ENCODE measurements around the gene KLHL29.

The KLHL29 gene

GRCh38 chr2:23555944-23556343 is 171.0 kb downstream of the KLHL29 start:
- no peak for FAIRE-seq

DNA sequence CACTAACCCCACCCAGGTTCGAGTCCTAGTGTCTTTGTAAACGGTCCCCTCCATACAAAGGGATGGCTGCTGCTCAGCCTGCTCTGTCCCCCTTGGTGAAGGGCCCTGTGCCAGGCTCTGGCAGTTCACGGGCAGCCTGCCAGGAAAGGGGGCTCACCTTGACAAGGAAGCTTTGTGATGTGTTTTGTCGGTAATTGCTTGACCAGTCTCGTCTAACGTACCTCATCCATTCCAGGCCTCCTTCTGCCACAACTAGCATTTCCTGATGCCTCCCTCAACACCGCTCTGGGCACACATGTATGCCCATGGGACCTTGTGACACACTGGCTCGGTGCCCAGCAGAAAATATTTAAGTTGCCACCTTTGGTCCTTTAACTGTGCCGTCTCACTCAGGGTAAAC is 171.9 kb downstream of the KLHL29 start:
- FAIRE-seq, result no peak

GRCh38 chr2:23557455-23557854 is 172.5 kb downstream of the KLHL29 start:
- no peak for FAIRE-seq

DNA sequence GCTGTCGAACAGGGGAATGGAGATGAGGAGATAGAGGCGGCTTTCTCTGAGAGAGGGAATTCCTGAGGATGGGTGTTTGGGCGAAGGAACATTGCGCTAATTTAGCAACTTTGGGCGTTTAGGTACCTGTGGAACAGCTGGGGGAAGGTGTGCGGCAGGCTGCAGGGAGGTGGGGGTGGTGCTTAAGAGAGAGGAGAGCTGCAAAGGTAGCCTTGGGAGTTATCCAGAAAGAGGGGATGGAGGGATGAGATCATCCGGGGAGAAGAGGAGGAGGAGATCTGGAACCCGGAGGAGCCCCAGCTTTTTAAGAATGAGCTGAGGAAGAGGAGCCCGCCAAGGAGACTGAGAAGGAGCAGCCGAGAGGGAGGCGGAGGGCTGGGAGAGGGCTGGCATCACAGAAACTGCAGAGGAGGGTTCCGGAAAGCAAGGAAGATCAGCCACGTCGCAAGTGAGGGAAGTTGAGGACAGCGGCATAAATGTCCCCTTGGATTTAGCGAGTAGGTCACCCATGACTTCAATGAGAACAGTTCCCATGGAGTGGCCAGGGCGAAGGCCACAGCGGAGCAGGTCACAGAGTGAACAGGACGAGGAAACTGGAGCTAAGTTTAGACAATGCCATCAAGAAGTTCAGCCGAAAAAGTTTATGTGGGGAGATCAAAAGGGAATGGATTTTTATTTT is 174.7 kb downstream of the KLHL29 start:
- FAIRE-seq, result no peak

DNA sequence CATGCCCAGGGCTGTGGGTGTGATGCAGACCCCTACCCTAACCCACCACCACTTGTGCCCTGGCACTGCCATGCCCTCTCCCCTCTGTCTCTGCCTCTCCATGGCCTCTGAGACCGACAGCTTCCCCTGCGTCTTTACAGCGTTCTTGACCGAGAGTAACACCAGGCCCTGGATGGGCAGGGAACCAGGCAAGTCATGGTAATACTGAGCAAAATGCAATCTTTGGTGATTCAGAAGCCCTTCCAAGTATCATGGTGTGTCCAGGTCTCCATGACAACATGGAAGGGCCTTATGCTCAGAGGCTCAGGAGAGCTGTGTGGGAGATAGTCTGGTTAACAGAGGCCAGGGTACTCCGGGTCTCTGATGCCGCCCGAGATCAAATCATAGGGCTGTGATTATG is 176.1 kb downstream of the KLHL29 start:
- no peak for FAIRE-seq

DNA sequence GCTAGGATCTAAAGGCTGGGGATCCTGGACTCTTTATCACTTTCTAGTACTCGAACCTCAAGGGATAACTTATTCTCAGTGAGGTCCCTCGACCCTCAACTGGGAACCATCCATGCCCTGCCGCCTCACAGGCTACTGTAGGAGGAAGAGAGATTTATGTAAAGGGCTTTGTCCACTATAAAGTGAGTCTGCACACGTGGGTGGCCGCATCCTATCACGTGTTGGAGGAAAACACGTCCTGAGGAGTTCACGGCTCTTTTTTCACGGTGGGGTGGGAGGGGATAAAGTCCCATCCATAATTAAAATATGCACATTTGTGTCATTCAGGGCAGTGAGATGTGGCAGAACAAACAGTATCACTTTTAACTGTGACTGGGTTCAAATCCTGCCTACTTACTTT is 176.6 kb downstream of the KLHL29 start:
- no peak for FAIRE-seq

DNA sequence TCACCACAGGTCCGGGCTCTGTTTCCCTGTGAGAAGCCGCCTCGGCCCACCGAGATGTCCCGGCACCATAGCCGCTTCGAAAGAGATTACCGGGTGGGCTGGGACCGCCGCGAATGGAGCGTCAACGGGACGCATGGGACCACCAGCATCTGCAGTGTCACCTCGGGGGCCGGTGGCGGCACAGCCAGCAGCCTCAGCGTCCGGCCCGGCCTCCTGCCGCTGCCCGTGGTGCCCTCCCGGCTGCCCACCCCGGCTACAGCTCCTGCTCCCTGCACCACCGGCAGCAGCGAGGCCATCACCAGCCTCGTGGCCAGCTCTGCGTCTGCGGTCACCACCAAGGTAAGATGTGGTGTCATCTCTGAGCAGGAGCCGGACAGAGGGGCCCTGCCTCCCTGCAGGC is 177.2 kb downstream of the KLHL29 start:
- no peak for FAIRE-seq

DNA sequence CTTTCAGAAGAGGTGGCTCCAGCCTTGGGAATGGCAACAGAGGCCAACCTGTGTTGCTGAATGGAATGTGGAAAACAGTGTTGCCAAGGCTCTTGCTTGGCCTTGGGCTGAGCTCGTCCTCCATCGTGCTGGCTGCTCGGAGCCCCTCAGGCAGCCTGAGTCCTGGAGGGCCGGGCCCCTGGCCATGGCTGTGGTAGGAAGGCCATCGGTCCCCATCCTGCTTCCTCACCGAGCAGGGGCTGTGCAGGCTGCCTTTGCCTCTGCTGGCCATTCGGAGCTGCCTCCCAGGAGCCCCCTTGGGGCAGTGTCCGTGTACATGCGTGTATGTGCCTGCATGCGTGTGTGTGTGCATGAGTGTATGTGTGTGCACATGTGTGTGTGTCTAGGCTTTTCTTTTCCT is 178.2 kb downstream of the KLHL29 start:
- FAIRE-seq, result no peak

DNA sequence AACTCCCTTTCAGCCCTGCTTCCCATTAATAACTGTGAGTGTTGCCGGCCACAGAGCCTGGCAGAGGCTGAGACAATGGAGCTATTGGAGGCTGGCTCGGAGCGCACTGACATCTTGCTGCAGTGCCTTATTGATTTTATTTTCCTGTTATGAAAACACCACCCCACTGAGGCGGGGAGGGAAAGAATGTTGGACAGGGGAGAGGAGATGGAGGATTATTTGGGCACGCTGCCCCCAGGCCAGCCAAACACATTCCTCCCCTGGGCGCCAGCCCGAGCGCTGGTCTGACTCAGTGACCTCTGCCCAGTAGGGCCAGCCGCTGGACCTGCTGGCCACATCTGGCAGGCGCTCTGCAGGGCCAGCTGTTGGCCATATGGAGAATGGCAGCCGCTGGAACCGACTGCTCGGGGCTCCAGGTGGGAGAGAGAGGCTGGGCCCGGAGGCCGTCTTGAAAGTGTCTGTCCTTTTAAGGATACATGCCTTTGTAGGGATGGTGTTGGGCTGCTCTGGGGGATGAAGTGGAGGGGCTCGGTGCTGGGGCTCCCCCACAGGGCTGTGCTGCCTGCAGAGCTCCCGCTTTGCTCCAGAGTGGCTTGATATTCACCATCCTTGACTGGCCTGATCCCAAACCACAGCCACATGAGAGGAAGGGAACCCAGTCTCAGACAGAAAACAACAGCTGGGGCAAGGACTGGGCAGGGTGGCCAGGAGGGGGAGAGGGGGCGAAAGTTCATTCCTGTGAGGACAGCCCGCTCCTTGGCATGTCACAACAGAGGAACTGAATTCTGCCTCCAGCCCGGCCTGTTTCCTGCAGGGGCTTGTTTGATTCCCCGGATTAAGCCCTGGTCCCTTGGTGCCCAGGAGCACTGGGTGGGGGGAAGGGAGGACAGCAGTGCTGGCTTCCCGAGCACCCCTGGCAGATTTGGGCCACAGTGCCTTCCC is 179.0 kb downstream of the KLHL29 start:
- no peak for FAIRE-seq

- FAIRE-seq, result no peak
Measured at GRCh38 chr2:23564615-23564960, 179.6 kb downstream of the KLHL29 start.

DNA sequence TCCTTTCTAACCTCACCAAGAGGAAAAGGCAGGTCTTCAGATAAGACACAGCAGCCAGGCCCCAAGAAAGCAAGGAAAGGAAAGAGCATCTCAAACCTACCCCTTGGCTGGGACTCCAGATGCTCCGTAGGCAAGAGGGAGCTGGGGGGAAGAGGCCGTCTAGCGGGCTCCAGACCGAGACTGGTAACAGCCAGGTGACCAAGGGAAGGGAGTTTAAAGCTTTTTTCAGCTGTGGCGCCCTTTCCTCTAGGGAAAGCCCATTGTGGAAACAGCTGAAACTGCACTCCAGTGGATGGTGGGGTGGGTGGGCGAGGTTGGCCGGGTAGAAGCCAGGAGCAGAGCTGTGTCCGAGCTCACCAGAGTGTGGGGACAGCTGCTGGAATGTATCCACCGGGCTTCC is 180.4 kb downstream of the KLHL29 start:
- FAIRE-seq, result no peak

GRCh38 chr2:23565814-23566213 is 180.8 kb downstream of the KLHL29 start:
- FAIRE-seq, result no peak

DNA sequence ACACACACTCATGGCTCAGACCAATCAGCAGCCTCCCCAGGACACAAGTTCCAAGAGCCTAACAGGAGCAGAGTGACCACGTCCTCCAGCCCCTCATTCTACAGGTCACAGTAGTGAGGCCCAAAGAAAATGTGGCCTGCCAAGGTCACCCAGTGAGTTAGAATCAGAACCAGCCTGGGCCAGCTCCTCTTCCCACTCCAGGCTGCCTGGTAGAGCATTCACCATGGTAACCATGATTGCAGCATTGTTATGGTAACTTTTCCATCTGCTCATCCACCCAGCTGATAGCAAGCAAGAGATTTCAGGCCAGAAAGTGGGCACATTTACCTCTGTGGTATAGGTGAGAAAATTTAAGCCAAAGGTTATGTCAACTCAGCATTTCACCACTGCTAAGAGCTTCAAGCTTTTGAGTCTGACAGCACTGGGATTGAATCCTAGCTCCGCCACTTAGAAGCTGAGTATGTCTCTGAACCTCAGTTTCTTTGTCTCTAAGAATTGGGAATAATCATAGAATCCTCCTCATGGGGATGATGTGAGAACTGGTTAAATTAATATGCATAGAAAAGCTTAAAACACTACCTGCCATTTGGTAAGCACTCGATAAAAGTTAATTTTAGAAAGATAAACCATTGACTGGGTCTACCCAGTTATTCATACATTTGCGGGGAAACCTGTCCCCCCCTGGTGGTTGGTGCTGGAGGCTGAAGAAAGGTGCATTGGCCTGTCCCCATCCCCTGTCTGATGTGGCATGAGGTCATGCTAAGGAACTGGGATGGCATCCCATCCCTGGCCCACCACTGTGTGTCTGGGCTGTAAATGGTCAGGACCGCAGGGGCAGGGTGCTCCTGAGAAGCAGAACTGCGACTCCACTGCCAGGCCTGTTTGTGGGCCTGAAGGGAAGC is 181.5 kb downstream of the KLHL29 start:
- no peak for FAIRE-seq

DNA sequence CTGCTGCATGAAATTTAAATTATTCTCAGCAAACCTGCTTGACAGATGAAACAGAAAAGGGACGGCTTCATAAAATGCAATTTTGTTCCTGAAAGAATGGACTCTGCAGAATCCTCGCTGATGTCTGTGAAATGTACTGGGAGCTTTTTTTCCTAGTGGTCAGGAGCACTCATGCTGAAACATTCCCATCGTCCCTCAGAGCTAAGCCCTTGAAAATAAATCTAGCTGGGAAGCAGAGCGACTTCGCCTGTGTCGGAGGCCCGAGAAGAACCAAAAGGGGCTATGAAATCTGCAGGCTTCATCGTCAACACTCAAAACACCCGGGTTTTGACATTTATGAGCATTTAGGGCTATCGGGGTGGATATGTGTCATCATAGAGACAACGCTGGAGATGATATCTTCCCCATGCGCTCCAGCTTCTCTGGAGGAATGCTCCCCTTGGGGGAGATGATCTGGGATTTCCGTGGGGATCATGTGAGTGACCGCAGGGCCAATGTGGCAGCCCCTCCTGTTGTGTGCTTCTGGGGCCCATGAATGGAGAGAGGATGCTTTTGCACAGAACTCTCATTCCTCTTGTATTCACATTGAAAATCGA is 182.3 kb downstream of the KLHL29 start:
- FAIRE-seq, result no peak

- FAIRE-seq, result no peak
Measured at GRCh38 chr2:23568211-23568610, 183.2 kb downstream of the KLHL29 start.

- FAIRE-seq, result no peak
Measured at GRCh38 chr2:23568626-23569190, 183.7 kb downstream of the KLHL29 start.

DNA sequence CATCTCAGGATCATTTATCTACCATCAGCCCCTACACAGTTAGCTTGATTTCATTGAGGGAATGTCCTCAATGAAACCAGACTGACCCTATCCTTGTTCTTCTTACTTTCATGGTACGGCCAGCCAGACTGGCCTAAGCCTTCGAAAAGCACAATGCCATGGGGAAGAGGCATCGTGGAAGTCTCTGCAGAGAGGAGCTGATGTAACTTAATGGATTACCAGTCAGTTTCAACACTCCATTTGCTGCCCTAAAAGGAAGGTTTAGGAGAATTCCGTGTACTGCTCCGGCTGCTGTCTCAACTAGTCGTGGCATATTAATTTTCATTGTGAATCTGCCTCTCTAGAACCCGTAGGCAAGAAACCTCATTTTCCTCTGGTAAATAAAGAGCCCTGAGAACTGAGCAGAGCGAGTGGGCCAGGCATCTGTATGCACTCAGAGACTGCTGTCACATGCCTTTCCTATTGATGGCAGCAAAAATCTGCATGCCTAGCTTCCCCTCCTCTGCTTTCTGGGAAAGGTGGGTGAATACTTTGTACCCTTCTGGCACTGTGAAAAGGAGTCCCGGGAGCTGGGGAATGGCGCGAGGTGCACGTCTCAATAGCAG is 184.9 kb downstream of the KLHL29 start:
- no peak for FAIRE-seq

GRCh38 chr2:23571085-23571484 is 186.1 kb downstream of the KLHL29 start:
- FAIRE-seq, result no peak

GRCh38 chr2:23571527-23572282 is 186.7 kb downstream of the KLHL29 start:
- no peak for FAIRE-seq

DNA sequence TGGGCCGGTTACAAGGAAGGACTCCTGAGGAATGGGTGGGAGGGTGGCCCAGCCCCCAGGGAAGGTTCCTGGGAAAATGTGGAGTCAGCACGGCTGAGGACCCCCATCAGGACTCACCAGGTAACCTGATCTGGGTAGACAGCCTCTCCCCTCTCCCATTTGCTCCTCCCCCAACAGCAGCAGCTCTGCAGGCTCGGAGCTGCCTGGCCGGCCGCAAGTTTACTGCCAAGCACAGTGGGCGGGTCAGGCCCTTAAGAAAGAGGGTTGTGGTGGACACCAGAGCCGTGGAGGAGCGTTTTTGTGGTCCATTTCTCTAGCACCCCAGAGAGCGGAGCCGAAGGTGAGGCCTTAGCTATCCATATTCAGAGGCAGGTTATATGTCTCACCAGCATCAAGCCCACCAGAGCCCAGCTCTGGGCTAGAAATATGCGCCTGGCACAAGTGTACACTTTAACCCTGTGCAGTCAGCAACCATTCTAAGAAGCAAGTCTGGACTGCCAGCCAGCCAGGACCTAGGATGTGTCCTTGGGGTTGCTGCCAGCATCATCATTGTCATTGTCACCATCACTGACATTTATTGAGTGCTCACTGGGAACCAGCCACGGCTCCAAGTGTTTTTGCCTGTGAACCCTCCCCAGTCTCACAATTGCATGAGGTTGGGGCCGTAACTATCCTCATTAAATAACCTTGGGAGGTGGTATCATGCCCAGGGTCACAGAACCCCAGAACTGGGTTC is 190.1 kb downstream of the KLHL29 start:
- no peak for FAIRE-seq

Measured in colon (tissue), 2 donors.